ENCODE data around the gene TIMM10B.
"Not testable (repeated sequence)": the region's sequence is repeated elsewhere in the genome, so short reads cannot be mapped to it uniquely, and the experiment has no call there.

The TIMM10B gene

GRCh38 chr11:6505577-6506240 lies 24.4 kb downstream of the TIMM10B start:
- H3K4me3 ChIP-seq (ENCODE audit: low read length), result no peak overlapping the region
- TF ChIP-seq ZNF274 (IDR thresholded peaks at IDR 0.05; ENCODE audit: low read depth, low read length), result no peak

GRCh38 chr11:6516865-6517264 lies 35.6 kb downstream of the TIMM10B start:
- H3K4me3 ChIP-seq (ENCODE audit: low read length), result no peak overlapping the region
- TF ChIP-seq ZNF274 (IDR thresholded peaks at IDR 0.05; ENCODE audit: low read depth, low read length), result no peak

DNA sequence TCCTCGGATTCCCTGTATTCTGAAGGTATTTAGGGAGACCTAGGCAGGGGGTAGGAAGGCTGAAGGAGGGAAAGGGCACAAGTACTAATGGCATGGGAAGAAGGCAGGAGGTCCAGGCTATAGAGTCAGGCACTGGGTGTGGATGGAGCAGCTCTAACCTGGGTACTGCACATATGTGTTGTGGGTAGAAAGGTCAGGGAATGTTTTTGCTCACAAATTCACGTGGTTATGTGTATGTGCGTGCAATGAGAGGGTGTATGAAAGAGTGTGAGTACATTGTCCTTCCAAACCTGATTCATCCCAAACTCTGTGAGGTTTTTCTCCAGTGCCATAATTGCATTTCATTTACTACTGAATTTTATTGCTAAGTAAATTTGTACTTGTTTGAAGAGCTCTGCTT lies 39.0 kb downstream of the TIMM10B start:
- H3K4me3 ChIP-seq (ENCODE audit: low read length), result no peak overlapping the region
- no peak for TF ChIP-seq ZNF274 (IDR thresholded peaks at IDR 0.05; ENCODE audit: low read depth, low read length)

GRCh38 chr11:6521946-6522345 lies 40.6 kb downstream of the TIMM10B start:
- H3K4me3 ChIP-seq (ENCODE audit: low read length), result not testable (repeated sequence)

DNA sequence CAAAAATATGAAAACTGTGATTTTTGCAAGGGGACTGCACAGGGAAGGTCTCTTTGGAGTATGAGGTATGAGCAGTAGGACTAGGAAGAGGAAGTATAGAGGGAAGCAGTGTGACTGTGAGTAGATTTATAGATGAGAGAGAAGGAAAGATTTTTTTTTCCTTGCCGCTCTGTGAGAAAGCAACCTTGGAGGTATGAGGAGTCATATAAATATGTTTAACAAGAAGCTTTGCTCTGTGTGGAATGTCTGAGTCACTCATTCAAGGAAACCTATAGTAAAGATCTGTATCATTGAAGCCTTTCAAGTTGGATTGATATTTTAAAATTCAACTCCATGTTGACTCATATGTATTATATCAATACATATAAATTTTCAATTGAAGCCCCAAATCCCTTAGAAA lies 42.0 kb downstream of the TIMM10B start:
- H3K4me3 ChIP-seq (ENCODE audit: low read length), result no peak overlapping the region

GRCh38 chr11:6526411-6527135 lies 45.3 kb downstream of the TIMM10B start:
- TF ChIP-seq ZNF274 (IDR thresholded peaks at IDR 0.05; ENCODE audit: low read depth, low read length), result no peak
- H3K4me3 ChIP-seq (ENCODE audit: low read length), result no peak overlapping the region; the same call in 1 of the 2 replicates

More for the DNA sequence above, 42.0 kb downstream of the TIMM10B start:
- TF ChIP-seq ZNF274 (IDR thresholded peaks at IDR 0.05; ENCODE audit: low read depth, low read length), result no peak

DNA sequence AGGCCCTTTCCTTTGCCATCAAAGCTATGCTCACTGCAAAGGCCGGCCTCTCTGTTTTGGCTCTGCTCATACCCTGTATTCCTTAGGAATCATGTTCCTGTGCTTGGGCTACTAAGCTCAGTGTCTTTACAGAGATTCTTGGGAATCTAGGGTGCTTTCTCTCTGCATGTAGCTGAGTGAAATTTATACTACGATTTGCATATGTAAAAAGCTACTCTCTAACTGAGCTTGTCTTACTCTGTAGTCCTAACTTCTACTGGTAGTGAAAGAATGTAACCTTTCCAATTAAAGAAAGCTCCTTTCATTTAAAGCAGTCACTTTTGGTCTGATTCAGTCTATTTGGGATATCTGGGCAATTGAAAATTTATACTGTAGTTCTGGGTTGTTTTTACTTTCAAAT lies 48.0 kb downstream of the TIMM10B start:
- TF ChIP-seq ZNF274 (IDR thresholded peaks at IDR 0.05; ENCODE audit: low read depth, low read length), result no peak

GRCh38 chr11:6530848-6531247 lies 49.5 kb downstream of the TIMM10B start:
- no peak for TF ChIP-seq ZNF274 (IDR thresholded peaks at IDR 0.05; ENCODE audit: low read depth, low read length)
- no peak overlapping the region for H3K4me3 ChIP-seq (ENCODE audit: low read length)

More for the DNA sequence above, 48.0 kb downstream of the TIMM10B start:
- H3K4me3 ChIP-seq (ENCODE audit: low read length), result no peak overlapping the region

DNA sequence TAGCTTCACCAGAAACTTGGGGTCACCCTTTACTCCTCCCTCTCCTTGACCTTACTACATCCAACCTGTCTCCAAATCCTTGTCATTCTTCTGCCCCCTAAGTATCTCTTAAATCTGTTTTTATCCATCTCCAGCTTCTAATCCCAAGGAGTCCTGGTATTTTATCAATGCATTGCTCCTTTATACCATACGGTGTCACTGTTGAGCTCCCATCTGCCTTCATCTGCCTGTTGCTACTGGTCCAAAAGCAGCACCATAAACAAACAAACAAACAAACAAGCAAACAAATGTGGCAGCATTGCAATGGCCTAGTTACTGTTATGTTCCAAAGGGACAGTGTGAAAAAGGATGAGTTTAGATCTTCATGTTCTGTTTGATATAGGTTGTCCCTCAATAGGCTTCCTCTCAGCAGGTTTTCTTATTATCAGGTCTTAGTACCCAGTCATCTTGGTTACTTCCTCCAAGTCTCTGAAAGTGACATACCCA lies 50.0 kb downstream of the TIMM10B start:
- no peak overlapping the region for H3K4me3 ChIP-seq (ENCODE audit: low read length)
- no peak for TF ChIP-seq ZNF274 (IDR thresholded peaks at IDR 0.05; ENCODE audit: low read depth, low read length)
